ENCODE results near the gene ISM2. TPM values are rescaled to one million over a fixed set of nuclear protein-coding genes. Genes with fewer than 3 reads are reported as not detected.

ISM2 gene
- total RNA-seq, 2 donors from 2014 or later = 1.3 to 1.6 TPM

DNA sequence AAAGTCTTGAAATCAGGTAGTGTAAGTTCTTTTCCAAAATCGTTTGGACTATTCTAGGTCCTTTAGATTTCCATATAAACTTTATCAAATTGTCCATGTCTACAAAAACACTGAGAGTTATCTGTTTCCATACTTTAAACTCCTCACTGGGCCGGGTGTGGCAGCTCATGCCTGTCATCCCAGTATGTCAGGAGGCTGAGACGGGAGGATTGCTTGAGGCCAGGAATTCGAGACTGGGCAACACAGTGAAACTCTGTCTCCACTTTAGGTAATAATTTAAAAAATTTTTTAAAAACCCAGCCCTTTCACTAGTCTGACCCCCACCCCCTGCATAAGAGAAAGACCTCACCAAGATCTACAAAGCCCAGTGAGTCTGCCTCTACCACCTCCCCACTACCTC, 6.4 kb upstream of the ISM2 start:
- H3K36me3 ChIP-seq (ENCODE audit: control insufficient read depth, insufficient read depth, low read length) = no peaks in the 10 kb centered on the region
- H3K36me3 Mint-ChIP-seq (ENCODE audit: low read depth) = peaks cover 16% of the 10 kb centered on the region
- H3K4me3 Mint-ChIP-seq = no peak overlapping the region
- H3K27me3 Mint-ChIP-seq (ENCODE audit: insufficient read depth) = peaks cover 19% of the 10 kb centered on the region
- no peak for DNase-seq
- H3K9ac ChIP-seq (ENCODE audit: extremely low read depth, low read length, poor library complexity, severe bottlenecking) = no peak overlapping the region
- no peaks in the 10 kb centered on the region for H3K4me1 ChIP-seq (ENCODE audit: control insufficient read depth, insufficient read depth, low read length)
- H3K27ac Mint-ChIP-seq = no peak overlapping the region
- no peaks in the 10 kb centered on the region for H3K4me1 Mint-ChIP-seq
- 69 to 84% methylated on average over 3 to 4 of the region's 4 CpGs for WGBS, 2 experiments (ENCODE audit: insufficient coverage in 1 of 2, insufficient read length in 1 of 2)
- no peaks in the 10 kb centered on the region for H3K9me3 ChIP-seq (ENCODE audit: control insufficient read depth, low read length)
- TF ChIP-seq, protein P1, sequence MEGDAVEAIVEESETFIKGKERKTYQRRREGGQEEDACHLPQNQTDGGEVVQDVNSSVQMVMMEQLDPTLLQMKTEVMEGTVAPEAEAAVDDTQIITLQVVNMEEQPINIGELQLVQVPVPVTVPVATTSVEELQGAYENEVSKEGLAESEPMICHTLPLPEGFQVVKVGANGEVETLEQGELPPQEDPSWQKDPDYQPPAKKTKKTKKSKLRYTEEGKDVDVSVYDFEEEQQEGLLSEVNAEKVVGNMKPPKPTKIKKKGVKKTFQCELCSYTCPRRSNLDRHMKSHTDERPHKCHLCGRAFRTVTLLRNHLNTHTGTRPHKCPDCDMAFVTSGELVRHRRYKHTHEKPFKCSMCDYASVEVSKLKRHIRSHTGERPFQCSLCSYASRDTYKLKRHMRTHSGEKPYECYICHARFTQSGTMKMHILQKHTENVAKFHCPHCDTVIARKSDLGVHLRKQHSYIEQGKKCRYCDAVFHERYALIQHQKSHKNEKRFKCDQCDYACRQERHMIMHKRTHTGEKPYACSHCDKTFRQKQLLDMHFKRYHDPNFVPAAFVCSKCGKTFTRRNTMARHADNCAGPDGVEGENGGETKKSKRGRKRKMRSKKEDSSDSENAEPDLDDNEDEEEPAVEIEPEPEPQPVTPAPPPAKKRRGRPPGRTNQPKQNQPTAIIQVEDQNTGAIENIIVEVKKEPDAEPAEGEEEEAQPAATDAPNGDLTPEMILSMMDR (conservative IDR thresholded peaks at IDR 0.05) = no peak
- no peak overlapping the region for H3K4me3 ChIP-seq (ENCODE audit: low read length)
- peaks cover 10% of the 10 kb centered on the region for H3K27me3 ChIP-seq (ENCODE audit: control insufficient read depth, insufficient read depth, low read length, poor library complexity, severe bottlenecking)
- no peak overlapping the region for H3K27ac ChIP-seq (ENCODE audit: low read depth, low read length)
- peaks cover 8% of the 10 kb centered on the region for H3K9me3 Mint-ChIP-seq

DNA sequence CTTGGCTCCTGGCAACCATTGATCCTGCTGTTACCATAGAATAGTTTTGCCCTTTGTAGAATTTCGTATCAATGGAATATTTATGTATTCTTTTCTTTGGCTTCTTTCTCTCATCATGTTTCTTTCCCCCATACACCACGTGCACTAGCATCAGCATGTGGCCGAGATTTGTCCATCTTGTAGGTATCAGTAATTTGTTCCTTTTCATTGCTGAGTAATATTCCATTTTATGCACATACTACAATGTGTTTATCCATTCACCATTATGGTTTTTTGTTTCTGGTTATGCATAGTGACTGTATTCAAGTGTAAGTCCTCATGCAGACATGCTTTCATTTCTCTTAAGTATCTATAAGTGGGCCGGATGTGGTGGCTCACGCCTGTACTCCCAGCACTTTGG, 4.5 kb upstream of the ISM2 start:
- Histone ChIP-seq H3K4me3 (ENCODE audit: low read length) (no peak overlapping the region), H3K27me3 (ENCODE audit: control insufficient read depth, insufficient read depth, low read length, poor library complexity, severe bottlenecking) (peaks cover 28% of the 10 kb centered on the region), H3K27ac (ENCODE audit: low read depth, low read length) (no peak overlapping the region), H3K9me3 (ENCODE audit: control insufficient read depth, low read length) (no peaks in the 10 kb centered on the region), H3K36me3 (ENCODE audit: control insufficient read depth, insufficient read depth, low read length) (no peaks in the 10 kb centered on the region), H3K9ac (ENCODE audit: extremely low read depth, low read length, poor library complexity, severe bottlenecking) (no peak overlapping the region), H3K4me1 (ENCODE audit: control insufficient read depth, insufficient read depth, low read length) (no peaks in the 10 kb centered on the region)
- peaks cover 8% of the 10 kb centered on the region for H3K9me3 Mint-ChIP-seq
- TF ChIP-seq, protein P1 (conservative IDR thresholded peaks at IDR 0.05) = no peak
- WGBS, 2 experiments (ENCODE audit: insufficient coverage in 1 of 2, insufficient read length in 1 of 2) = 99% methylated on average over 4 of the region's 5 CpGs; no CpG with 5 or more reads in 1 of the 2 experiments
- H3K4me1 Mint-ChIP-seq = no peaks in the 10 kb centered on the region
- no peak overlapping the region for H3K27ac Mint-ChIP-seq
- peaks cover 11% of the 10 kb centered on the region for H3K36me3 Mint-ChIP-seq (ENCODE audit: low read depth)
- H3K4me3 Mint-ChIP-seq = no peak overlapping the region
- DNase-seq = no peak
- peaks cover 32% of the 10 kb centered on the region for H3K27me3 Mint-ChIP-seq (ENCODE audit: insufficient read depth)

DNA sequence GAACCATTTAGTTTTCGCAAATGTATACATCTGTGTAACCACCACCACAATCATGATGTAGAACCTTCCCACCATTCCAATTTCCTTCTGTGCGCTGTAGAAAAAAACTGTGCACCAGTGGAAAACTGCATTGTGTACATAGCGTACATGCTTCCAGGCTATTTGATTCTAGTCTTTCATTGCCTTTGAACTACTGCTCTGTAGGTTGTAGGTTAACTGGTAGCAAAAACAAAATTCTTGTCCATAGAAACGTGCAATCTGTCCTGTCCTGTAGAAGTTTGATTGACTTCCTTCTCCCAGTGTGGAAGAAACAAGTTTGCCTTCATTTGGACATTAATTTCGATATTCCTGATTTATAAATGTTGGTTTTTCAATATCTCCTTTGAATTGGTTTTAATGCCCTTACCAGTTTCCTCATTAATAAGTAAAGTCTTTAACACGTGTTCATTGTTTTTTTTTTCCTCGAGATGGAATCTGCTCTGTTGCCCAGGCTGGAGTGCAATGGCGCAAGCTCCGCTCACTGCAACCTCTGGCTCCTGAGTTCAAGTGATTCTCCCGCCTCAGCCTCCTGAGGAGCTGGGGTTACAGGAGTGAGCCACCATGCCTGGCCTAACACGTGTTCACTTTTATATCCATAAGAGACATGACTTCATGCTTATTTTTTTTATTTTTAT, 3.6 kb upstream of the ISM2 start:
- peaks cover 8% of the 10 kb centered on the region for H3K9me3 Mint-ChIP-seq
- H3K4me3 Mint-ChIP-seq = no peak overlapping the region
- Histone ChIP-seq H3K4me1 (ENCODE audit: control insufficient read depth, insufficient read depth, low read length) (no peaks in the 10 kb centered on the region), H3K36me3 (ENCODE audit: control insufficient read depth, insufficient read depth, low read length) (no peaks in the 10 kb centered on the region), H3K9ac (ENCODE audit: extremely low read depth, low read length, poor library complexity, severe bottlenecking) (no peak overlapping the region), H3K27ac (ENCODE audit: low read depth, low read length) (no peak overlapping the region), H3K4me3 (ENCODE audit: low read length) (no peak overlapping the region), H3K27me3 (ENCODE audit: control insufficient read depth, insufficient read depth, low read length, poor library complexity, severe bottlenecking) (peaks cover 37% of the 10 kb centered on the region), H3K9me3 (ENCODE audit: control insufficient read depth, low read length) (no peaks in the 10 kb centered on the region)
- peaks cover 41% of the 10 kb centered on the region for H3K27me3 Mint-ChIP-seq (ENCODE audit: insufficient read depth)
- TF ChIP-seq, protein P1 (conservative IDR thresholded peaks at IDR 0.05) = no peak
- DNase-seq = no peak
- 88 to 98% methylated on average over 5 to 11 of the region's 11 CpGs for WGBS, 2 experiments (ENCODE audit: insufficient coverage in 1 of 2, insufficient read length in 1 of 2)
- H3K27ac Mint-ChIP-seq = no peak overlapping the region
- H3K4me1 Mint-ChIP-seq = peaks cover 3% of the 10 kb centered on the region
- H3K36me3 Mint-ChIP-seq (ENCODE audit: low read depth) = peaks cover 5% of the 10 kb centered on the region
